ENCODE measurements around the gene GARS1. TPM values are rescaled to one million over a fixed set of nuclear protein-coding genes. Genes with fewer than 3 reads are reported as not detected.

Gene GARS1
- total and polyA plus RNA-seq, 8 donors = 34.0 to 191 (median 43.0) TPM

DNA sequence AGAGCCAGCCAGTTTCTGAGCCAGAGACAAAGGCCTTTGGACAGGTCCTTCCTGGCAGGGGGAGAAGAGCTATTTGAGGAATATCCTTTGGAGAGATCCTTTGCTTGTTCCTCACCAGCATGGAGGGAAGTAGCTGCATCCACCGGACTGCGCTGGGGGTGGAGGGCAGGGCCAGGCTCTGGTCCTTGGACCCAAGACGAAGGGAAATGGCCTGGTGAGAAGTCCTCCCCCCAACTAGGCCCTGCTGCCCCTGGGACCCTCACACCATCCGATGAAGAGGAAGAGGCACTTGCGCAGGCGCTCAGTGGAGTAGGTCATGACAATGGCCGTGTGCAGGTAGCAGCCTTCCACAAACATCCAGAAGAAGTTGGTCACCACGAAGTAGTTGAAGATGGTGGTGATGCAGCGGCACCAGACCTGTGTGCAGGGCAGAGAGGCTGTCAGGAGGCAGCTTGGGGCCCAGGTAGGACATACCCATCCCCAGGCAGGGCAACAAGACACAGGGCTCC lies 67.8 kb downstream of the GARS1 start:
- 88 to 93% methylated on average over 9 of the region's 9 CpGs for WGBS, 2 donors
- H3K27me3 ChIP-seq = no peaks in the 10 kb centered on the region
- no peak overlapping the region for H3K4me3 ChIP-seq
- FAIRE-seq (no peak), DNase-seq (peak in 1 of 6 donors; percentile 31), ATAC-seq (no peak)
- H3K27ac ChIP-seq = no peak overlapping the region
- intact Hi-C loops (cut with DNase I) = no loop called here
- H3K4me1 ChIP-seq = no peaks in the 10 kb centered on the region
- H3K36me3 ChIP-seq = no peaks in the 10 kb centered on the region
- no peaks in the 10 kb centered on the region for H3K9me3 ChIP-seq
- TF ChIP-seq, protein P1, sequence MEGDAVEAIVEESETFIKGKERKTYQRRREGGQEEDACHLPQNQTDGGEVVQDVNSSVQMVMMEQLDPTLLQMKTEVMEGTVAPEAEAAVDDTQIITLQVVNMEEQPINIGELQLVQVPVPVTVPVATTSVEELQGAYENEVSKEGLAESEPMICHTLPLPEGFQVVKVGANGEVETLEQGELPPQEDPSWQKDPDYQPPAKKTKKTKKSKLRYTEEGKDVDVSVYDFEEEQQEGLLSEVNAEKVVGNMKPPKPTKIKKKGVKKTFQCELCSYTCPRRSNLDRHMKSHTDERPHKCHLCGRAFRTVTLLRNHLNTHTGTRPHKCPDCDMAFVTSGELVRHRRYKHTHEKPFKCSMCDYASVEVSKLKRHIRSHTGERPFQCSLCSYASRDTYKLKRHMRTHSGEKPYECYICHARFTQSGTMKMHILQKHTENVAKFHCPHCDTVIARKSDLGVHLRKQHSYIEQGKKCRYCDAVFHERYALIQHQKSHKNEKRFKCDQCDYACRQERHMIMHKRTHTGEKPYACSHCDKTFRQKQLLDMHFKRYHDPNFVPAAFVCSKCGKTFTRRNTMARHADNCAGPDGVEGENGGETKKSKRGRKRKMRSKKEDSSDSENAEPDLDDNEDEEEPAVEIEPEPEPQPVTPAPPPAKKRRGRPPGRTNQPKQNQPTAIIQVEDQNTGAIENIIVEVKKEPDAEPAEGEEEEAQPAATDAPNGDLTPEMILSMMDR (IDR thresholded peaks at IDR 0.05) = no peak

DNA sequence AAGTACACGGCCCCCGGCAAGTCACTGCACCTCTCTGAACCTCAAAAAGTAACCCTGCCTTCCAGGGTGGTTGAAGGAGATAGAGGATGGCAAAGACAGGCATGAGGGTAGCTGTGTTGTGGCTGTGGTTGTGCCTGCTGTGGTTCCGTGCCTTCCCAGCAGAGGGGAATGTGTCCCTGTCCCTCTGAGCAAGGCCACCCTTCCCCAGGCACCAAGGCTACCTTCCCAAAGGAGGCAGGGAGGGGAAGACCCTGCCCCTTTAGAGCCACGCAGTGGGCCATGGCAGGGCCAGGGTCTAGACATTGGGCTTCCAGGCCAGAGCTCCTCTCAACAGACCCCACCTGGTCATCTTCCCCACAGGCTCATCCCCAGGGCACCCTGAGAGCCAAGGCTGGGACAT lies 68.7 kb downstream of the GARS1 start:
- ATAC-seq (no peak), FAIRE-seq (no peak), DNase-seq (peak in 1 of 6 donors; percentile 25)
- Histone ChIP-seq H3K27ac (no peak overlapping the region), H3K4me3 (no peak overlapping the region), H3K27me3 (no peaks in the 10 kb centered on the region), H3K36me3 (no peaks in the 10 kb centered on the region), H3K4me1 (no peaks in the 10 kb centered on the region), H3K9me3 (no peaks in the 10 kb centered on the region)
- intact Hi-C loops (cut with DNase I) = no loop called here
- 58 to 61% methylated on average over 4 of the region's 4 CpGs for WGBS, 2 donors
- TF ChIP-seq, protein P1 (IDR thresholded peaks at IDR 0.05) = no peak

DNA sequence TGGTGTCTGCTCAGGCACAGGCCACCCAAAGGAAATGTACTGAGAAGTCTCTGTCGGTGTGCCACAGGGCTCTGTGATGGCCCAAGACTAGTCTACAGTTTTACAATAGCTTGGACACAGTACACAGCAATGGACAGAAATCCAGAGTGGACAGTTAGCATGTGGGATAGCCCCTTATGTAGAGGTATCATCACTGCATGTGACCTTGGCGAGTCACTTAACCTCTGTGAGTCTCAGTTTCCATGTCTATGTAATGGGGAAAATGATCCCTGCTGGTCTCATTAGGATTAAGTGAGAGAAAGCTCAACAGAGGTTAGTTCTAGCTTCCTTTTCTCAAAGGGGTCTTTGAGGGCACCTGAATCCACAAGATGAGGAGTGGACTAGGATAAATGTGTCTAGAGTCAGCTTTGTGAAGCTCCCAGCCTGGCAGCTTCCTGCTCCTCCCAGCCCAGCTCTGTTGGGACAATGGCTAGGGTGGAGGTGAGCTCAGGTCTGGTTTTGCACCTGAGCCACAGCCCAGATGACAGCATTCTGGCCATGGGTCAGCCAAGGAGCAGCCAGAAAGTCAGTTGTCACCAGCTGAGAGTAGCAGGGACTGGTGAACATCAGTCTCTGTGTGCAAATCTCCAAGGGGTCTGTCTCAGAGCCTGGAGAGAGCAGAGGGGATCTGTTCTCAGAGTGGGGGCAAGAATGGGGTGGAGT lies 69.7 kb downstream of the GARS1 start:
- H3K9me3 ChIP-seq = no peaks in the 10 kb centered on the region
- no peak overlapping the region for H3K27ac ChIP-seq
- H3K36me3 ChIP-seq = no peaks in the 10 kb centered on the region
- intact Hi-C loops (cut with DNase I) = no loop called here
- FAIRE-seq = no peak
- WGBS, 2 donors = 85 to 89% methylated on average over 2 of the region's 2 CpGs
- no peak for ATAC-seq
- DNase-seq = peak in 1 of 6 donors; percentile 6
- no peaks in the 10 kb centered on the region for H3K27me3 ChIP-seq
- H3K4me3 ChIP-seq = no peak overlapping the region
- TF ChIP-seq, protein P1 (IDR thresholded peaks at IDR 0.05) = no peak
- no peaks in the 10 kb centered on the region for H3K4me1 ChIP-seq

DNA sequence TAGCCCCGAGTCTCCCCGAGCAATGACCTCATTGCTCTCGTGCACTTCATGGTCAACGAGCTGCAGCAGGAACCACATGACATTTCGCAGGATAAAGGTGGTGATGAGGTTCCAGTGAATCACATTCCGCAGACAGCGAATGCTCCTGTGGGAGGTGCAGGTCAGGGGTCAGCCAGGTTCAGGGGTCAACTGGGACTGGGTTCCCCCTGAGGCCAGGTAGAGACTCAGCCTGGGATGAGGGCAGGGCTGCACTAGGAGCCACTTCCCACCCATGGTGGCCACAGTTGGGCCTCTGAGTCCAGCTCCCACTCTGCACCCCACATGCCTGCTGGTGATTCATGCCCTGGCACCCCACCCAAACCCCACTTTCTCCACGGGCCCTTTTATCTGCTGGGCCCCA lies 70.4 kb downstream of the GARS1 start:
- no peaks in the 10 kb centered on the region for H3K36me3 ChIP-seq
- intact Hi-C loops (cut with DNase I) = no loop called here
- FAIRE-seq (no peak), ATAC-seq (no peak), DNase-seq (peak in 1 of 6 donors; percentile 23)
- H3K9me3 ChIP-seq = no peaks in the 10 kb centered on the region
- no peak overlapping the region for H3K4me3 ChIP-seq
- 73 to 82% methylated on average over 8 of the region's 8 CpGs for WGBS, 2 donors
- no peaks in the 10 kb centered on the region for H3K4me1 ChIP-seq
- H3K27ac ChIP-seq = no peak overlapping the region
- H3K27me3 ChIP-seq = no peaks in the 10 kb centered on the region
- TF ChIP-seq, protein P1 (IDR thresholded peaks at IDR 0.05) = no peak

DNA sequence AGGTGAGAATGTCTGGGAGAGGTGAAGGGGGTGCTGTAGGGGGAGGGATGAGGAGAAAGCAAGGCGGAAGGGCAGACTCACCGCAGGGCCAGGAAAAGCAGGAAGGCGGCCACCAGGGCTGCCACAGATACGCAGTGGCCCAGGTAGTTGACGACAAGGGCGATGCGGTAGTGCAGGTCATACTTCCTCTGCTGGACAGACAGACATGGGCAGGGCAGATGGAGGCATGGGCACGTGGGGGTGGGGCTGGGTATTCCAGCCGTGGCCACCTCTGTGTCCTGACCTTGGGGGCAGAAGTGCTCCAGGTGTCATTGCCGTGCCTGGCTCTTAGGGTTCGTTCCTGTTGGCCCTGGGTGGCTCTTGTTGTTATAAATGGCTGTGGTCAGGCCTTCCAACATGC lies 70.8 kb downstream of the GARS1 start:
- H3K27ac ChIP-seq = no peak overlapping the region
- no peaks in the 10 kb centered on the region for H3K27me3 ChIP-seq
- no peak for ATAC-seq
- H3K9me3 ChIP-seq = no peaks in the 10 kb centered on the region
- intact Hi-C loops (cut with DNase I) = no loop called here
- no peaks in the 10 kb centered on the region for H3K4me1 ChIP-seq
- 78 to 83% methylated on average over 11 of the region's 11 CpGs for WGBS, 2 donors
- DNase-seq = peak in 1 of 6 donors; percentile 35
- TF ChIP-seq, protein P1 (IDR thresholded peaks at IDR 0.05) = no peak
- H3K36me3 ChIP-seq = no peaks in the 10 kb centered on the region
- no peak for FAIRE-seq
- no peak overlapping the region for H3K4me3 ChIP-seq
